Central memory CD4-positive, alpha-beta T cell (primary cell): Measurements from ENCODE around the gene HHAT.

ENCODE experiments used
- DNase-seq: peaks from one replicate; pipeline ENCODE4 v3.0.0; 2022

The HHAT gene

GRCh38 chr1:210445931-210446330 lies 117.2 kb downstream of the HHAT start:
- DNase-seq = no peak

DNA sequence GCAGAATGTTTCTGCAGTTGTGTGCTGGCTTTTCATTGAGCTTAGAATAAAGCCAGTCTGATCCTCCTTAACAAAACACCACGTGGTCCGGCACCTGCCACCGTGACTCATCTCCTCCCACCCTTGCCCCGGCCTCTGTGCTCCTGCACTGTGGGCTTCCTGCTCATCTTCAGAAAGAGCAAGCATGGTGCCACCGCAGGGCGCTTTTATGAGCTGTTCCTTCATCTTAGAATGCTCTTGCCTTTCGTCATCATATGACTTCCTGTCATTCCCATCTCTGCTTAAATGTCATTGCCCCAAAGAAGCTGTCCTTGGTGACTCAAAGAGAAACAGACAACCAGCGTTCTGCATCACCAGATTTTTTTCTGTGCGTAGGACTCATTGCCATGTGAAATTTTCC lies 117.8 kb downstream of the HHAT start:
- peak; percentile 76 for DNase-seq

GRCh38 chr1:210447456-210448057 lies 118.9 kb downstream of the HHAT start:
- no peak for DNase-seq

- peak; percentile 17 for DNase-seq
Observed at GRCh38 chr1:210448297-210448892, 119.7 kb downstream of the HHAT start.

DNA sequence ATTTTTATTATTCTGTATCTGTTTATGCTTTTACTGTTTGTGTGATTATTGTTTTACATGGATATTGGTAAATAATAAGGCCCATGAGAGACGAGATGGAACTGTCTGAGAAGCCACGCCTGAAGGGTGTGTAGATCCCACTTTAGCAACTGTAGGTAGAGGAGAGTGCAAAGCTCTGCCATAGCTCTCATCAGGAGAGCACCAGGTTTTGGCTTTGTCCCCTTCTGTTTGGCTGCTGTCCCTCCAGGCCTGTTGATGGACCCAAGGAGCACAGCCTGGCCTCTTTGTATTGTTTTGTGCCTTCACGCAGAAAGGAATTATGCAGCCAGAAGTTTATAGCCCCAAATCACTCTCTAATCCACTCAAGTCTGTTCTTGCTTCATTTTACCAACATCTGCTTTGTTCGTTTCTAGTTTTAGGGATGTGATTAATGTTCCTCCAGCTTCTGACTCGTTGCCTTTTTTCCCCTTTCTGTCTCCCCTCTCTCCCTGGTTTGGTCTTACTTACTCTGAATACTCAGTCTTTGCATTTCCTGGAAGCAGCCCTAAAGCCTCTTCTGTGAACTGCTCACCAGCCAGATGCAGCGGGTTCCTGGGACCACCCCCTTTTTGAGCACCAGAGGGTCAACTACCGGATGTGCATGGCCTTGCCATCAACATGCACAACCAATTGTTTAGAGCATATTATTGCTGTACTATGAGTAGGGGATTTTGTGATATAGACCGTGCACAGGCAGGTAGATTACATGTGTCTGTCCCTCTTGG lies 127.3 kb downstream of the HHAT start:
- DNase-seq = no peak

GRCh38 chr1:210456731-210457255 lies 128.1 kb downstream of the HHAT start:
- DNase-seq = no peak

DNA sequence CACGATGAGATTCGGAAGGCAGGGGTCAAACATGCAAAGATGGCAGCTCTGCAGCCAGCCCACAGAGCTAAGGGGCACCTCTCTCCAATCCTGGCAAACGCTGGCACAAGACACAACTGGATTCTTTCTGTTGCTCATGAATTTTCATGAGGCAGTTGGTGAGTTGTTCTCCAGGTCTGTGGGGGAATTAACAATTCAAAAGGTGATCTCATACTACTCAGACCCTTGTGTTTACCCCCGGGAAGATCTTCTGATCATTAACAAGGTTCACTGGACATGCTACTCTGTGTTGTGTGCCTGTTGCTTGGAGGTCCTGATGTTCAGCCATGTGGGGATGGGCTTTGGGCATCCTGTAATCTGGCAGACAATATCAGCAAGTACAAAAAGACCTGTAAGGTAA lies 128.9 kb downstream of the HHAT start:
- no peak for DNase-seq

DNA sequence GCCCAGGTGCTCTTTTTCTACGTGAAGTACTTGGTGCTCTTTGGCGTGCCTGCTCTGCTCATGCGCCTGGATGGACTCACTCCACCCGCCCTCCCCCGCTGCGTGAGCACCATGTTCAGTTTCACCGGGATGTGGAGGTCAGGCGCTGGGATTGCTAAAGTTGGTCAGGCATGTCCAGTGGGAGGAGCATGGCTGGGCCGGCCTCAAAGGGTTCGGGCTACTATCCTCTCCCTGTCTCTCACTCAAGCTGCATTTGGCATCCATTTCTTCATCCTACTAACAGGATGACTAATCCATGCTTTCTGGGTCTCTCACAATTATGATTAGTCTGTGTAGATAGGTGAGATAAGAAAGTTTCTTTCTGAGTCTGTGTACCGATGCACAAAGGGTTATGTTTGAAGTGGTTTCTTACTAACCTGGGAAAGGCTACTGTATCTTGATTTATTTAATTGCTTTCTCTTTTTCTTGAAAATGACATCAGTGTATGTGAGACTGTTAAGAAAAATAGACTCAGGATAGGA lies 135.9 kb downstream of the HHAT start:
- DNase-seq = no peak

DNA sequence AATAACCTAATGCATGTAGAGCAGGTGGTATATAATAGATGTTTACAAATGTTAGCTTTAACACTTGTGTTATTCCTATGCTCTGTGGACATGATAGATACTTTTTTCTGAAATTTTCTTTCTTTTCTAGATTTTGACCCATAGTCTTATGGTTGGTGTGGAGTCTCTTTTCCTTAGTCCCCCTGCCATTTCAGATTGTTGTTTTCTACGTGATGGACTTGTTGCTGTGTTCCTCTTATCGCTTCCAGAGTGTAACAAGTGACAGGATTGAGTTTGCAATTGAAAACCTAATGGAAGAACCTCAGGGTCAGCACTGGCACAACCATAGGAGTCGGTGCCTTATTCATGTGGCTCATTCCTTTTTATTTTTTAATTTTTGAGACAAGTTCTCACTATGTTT lies 136.4 kb downstream of the HHAT start:
- no peak for DNase-seq

- no peak for DNase-seq
Observed at GRCh38 chr1:210467440-210468043, 138.8 kb downstream of the HHAT start.

DNA sequence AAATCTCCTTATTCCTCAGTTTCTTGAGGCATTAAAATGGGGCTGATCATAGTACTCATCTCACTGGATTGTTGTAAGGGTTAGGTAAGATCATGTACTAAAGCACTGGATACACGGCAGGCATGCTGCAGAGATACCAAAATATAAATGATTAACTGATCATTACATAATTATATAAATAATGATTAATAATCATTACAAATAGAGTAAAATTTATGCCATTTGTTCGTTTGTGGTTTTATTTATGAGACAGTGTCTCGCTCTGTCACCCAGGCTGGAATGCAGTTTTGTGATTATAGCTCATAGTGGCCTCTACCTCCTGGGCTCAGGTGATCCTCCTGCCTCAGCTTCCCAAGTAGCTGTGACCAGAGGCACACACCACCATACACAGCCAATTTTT lies 140.7 kb downstream of the HHAT start:
- DNase-seq = no peak

- no peak for DNase-seq
Observed at GRCh38 chr1:210475321-210475720, 146.6 kb downstream of the HHAT start.

GRCh38 chr1:210475806-210476205 lies 147.1 kb downstream of the HHAT start:
- DNase-seq = no peak

DNA sequence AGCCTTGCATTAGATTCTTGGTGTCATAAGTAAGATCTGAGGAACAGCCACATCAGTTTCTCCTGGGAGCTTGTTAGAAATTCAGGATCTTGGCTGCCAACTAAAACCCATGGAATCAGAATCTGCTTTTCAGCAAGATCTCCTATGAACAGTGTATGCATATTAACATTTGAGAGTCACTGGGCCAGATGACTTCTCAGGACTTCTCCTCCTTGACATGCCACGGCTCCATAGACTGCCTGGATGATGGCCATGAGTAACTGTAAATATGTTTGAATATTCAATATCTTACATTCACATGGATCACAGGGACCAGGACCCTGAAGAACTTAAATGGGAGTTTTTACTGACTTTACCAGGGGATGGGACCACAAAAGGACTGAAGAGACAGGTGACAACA lies 148.0 kb downstream of the HHAT start:
- DNase-seq = no peak

DNA sequence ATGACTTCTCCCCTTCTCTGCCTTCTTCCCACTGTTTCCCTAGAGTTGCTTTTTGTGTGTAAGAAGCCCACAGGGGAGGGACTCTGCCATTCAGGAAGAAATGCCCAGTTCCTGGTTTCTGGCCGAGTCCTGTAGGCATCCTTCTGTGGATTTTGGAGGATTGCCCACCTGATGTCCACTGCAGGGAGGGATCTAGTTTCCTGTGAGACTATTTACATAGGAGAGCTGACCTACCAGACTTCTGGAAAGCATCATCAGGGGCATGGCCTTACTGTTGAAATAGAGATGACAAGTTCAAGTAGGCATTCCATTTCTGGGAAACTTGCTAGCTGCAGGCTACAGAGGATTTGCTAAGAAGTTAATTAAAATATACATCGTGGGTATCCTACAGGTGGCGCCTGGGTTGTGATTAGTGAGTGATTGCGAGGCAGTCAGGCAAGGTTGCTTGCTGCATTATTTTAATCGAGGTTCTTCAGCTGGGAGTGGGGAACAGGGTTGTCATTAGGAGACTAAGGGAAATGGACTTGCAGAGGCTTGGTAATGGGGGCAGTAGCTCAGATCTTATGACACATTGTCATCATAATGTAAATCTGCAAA lies 148.7 kb downstream of the HHAT start:
- DNase-seq = no peak

GRCh38 chr1:210478820-210479219 lies 150.1 kb downstream of the HHAT start:
- no peak for DNase-seq

DNA sequence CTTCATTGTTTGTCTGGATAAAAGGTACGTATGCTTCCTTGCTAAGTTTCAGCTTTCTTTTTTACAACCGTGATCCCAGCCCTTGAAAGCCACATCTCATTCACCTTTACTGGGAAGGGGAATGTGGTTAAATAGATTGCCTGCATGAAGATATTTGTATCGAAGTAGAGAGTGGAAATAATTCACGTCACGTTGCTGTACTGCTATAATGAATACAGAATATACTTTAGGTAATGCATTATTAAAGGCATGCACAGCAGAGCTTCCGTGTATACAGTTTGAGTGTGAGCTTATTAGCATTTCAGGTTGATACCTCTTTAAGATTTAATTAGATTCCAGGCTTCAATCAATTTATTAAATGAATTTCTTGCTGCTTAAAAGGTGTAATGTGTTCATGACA lies 153.8 kb downstream of the HHAT start:
- no peak for DNase-seq

DNA sequence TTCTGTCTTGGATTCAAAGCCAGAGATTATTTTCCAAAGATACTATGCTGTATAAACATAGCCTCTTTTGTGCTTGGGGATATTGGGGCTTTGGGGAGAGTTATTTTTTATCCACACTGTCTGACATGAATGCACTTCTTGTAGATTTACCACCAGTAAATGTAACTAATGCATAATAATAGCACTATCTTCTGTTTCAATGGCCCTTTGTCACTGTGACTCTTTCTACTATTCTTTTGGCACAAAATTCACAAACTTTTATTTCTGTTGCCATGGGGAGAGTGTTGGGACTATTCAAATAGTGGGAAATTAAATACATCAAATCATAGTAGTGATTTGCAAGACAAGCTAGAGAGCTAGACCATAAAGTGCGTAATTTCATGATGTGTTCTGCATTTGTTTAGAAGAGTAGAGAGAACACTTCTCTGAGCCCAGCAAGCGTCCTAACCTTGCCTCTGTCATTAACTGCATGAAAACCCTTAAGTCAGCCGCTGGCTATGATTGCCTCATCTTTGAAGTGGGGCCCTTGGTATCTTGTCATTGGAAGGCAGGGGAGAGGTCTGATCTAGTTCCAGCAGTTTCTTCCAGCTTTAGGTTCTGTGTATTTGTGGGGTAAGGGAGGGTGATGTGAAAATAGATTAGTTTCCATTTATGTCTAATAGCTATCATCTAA lies 154.4 kb downstream of the HHAT start:
- no peak for DNase-seq

- no peak for DNase-seq
Observed at GRCh38 chr1:210483821-210484220, 155.1 kb downstream of the HHAT start.

- no peak for DNase-seq
Observed at GRCh38 chr1:210487021-210487420, 158.3 kb downstream of the HHAT start.

GRCh38 chr1:210489491-210489890 lies 160.8 kb downstream of the HHAT start:
- DNase-seq = no peak

DNA sequence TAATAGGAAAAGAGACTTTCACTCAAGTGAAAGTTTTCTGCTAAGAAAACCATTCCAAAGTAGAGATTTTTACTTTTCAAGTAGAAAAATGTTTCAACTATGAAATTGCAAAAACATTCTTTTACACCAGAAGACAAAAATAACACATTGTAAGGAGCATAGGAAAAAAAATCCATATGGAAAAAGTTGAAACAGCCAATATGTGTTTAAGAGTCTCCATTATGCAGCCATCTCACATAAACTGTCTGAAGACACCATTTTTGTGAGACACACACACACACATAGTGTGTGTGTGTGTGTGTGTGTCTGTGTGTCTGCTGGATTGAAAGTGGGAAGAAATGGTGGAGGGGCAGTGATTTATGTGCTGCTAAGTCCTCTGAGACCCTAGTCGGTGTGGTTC lies 162.1 kb downstream of the HHAT start:
- no peak for DNase-seq
